H9 (cell line): ENCODE results near the gene LYPD4. TPM values are rescaled to one million over a fixed set of nuclear protein-coding genes. Genes with fewer than 3 reads are reported as not detected.

Experiments
- DNase-seq: peaks from one replicate; pipeline ENCODE4 v3.0.0-alpha.2; 2017
- H2AFZ ChIP-seq: one replicate; pipeline ENCODE4 v1.6.1; 2013; ENCODE audit warnings: mild to moderate bottlenecking, low read length, control low read depth, moderate library complexity
- H2AK5ac ChIP-seq: 2 replicates; pipeline ENCODE4 v1.6.1; 2013; ENCODE audit warnings: low read length, control low read depth, mixed read lengths; ENCODE audit not compliant: insufficient read length
- H2BK120ac ChIP-seq: one replicate; pipeline ENCODE4 v1.6.1; 2013; ENCODE audit warnings: low read depth, mild to moderate bottlenecking, low read length, control low read depth, inconsistent platforms; ENCODE audit not compliant: poor library complexity, severe bottlenecking
- H2BK12ac ChIP-seq: 2 replicates; pipeline ENCODE4 v1.6.1; 2013; ENCODE audit warnings: low read length, control low read depth, mixed read lengths, low read depth; ENCODE audit not compliant: insufficient read length
- H2BK15ac ChIP-seq: 2 replicates; pipeline ENCODE4 v1.6.1; 2013; ENCODE audit warnings: low read depth, low read length, control low read depth
- H2BK20ac ChIP-seq: one replicate; pipeline ENCODE4 v1.6.1; 2013; ENCODE audit warnings: low read depth, mild to moderate bottlenecking, low read length, control low read depth, inconsistent platforms; ENCODE audit not compliant: poor library complexity, severe bottlenecking
- H2BK5ac ChIP-seq: 2 replicates; pipeline ENCODE4 v1.6.1; 2013; ENCODE audit warnings: low read length, control low read depth, mixed read lengths; ENCODE audit not compliant: insufficient read length
- H3K14ac ChIP-seq: 2 replicates; pipeline ENCODE4 v1.6.1; 2013; ENCODE audit warnings: low read length, control low read depth; ENCODE audit not compliant: insufficient read depth
- H3K18ac ChIP-seq: 2 replicates; pipeline ENCODE4 v1.6.1; 2013; ENCODE audit warnings: low read depth, mild to moderate bottlenecking, mixed read lengths, low read length, control low read depth; ENCODE audit not compliant: insufficient read length
- H3K23ac ChIP-seq: 2 replicates; pipeline ENCODE4 v1.6.1; 2013; ENCODE audit warnings: low read length, control low read depth, mixed read lengths, low read depth; ENCODE audit not compliant: insufficient read length
- H3K23me2 ChIP-seq: 2 replicates; pipeline ENCODE4 v1.6.1; 2013; ENCODE audit warnings: low read depth, mild to moderate bottlenecking, mixed read lengths, low read length, control low read depth; ENCODE audit not compliant: insufficient read length, poor library complexity, severe bottlenecking
- H3K27ac ChIP-seq: 2 replicates; pipeline ENCODE4 v1.5.1; 2013; ENCODE audit warnings: low read length, control low read depth, mixed read lengths, low read depth; ENCODE audit not compliant: insufficient read length
- H3K27me3 ChIP-seq: 2 replicates; pipeline ENCODE4 v1.6.1; 2013; ENCODE audit warnings: low read length, control low read depth, inconsistent platforms; ENCODE audit not compliant: insufficient read depth
- H3K4ac ChIP-seq: 2 replicates; pipeline ENCODE4 v1.6.1; 2013; ENCODE audit warnings: low read depth, mild to moderate bottlenecking, control low read depth, inconsistent platforms, low read length, moderate library complexity
- H3K4me1 ChIP-seq: 2 replicates; pipeline ENCODE4 v1.6.1; 2013; ENCODE audit warnings: low read length, control low read depth, inconsistent platforms; ENCODE audit not compliant: insufficient read depth
- H3K4me2 ChIP-seq: 2 replicates; pipeline ENCODE4 v1.6.1; 2013; ENCODE audit warnings: low read length, control low read depth, mixed read lengths; ENCODE audit not compliant: insufficient read length, insufficient read depth
- H3K56ac ChIP-seq: 2 replicates; pipeline ENCODE4 v1.6.1; 2013; ENCODE audit warnings: low read depth, mild to moderate bottlenecking, mixed read lengths, low read length, control low read depth; ENCODE audit not compliant: insufficient read length
- H3K79me1 ChIP-seq: 2 replicates; pipeline ENCODE4 v1.6.1; 2013; ENCODE audit warnings: low read depth, mild to moderate bottlenecking, moderate library complexity, low read length, control low read depth, inconsistent platforms; ENCODE audit not compliant: insufficient read depth, poor library complexity, severe bottlenecking
- H3K79me2 ChIP-seq: 2 replicates; pipeline ENCODE4 v1.6.1; 2013; ENCODE audit warnings: low read length, control low read depth, inconsistent platforms; ENCODE audit not compliant: insufficient read depth
- H3K9ac ChIP-seq: 2 replicates; pipeline ENCODE4 v1.6.1; 2013; ENCODE audit warnings: low read length, control low read depth, mixed read lengths; ENCODE audit not compliant: insufficient read length; ENCODE audit errors: extremely low read depth
- H3K9me3 ChIP-seq: one replicate; pipeline ENCODE4 v1.6.1; 2013; ENCODE audit warnings: low read depth, low read length, inconsistent platforms; ENCODE audit not compliant: control insufficient read depth
- H3T11ph ChIP-seq: one replicate; pipeline ENCODE4 v1.6.1; 2013; ENCODE audit warnings: mild to moderate bottlenecking, low read length, control low read depth, inconsistent platforms
- H4K20me1 ChIP-seq: one replicate; pipeline ENCODE4 v1.6.1; 2013; ENCODE audit not compliant: control insufficient read depth, insufficient read length, insufficient read depth
- H4K5ac ChIP-seq: 2 replicates; pipeline ENCODE4 v1.6.1; 2013; ENCODE audit warnings: low read depth, mild to moderate bottlenecking, mixed read lengths, low read length, control low read depth; ENCODE audit not compliant: insufficient read length
- H4K8ac ChIP-seq: replicated peaks from 2 replicates; pipeline ENCODE4 v1.6.1; 2013; ENCODE audit warnings: low read length, control low read depth, mixed read lengths, low read depth; ENCODE audit not compliant: insufficient read length
- H4K91ac ChIP-seq: 2 replicates; pipeline ENCODE4 v1.6.1; 2013; ENCODE audit warnings: low read depth, mild to moderate bottlenecking, moderate library complexity, mixed read lengths, low read length, control low read depth; ENCODE audit not compliant: insufficient read length
- H3K27ac Mint-ChIP-seq, 3 experiments: 2 replicates in 2 of 3; 3 replicates in 1 of 3; pipeline ENCODE4 v1.8.0; 2020 to 2021; ENCODE audit warnings: mixed read lengths in 3 of 3, mild to moderate bottlenecking in 1 of 3, moderate library complexity in 1 of 3
- H3K27me3 Mint-ChIP-seq: 2 replicates; pipeline ENCODE4 v1.8.0; 2021; ENCODE audit warnings: low read depth, mild to moderate bottlenecking, moderate library complexity, mixed read lengths
- H3K36me3 Mint-ChIP-seq, 3 experiments: 2 replicates in 2 of 3; 3 replicates in 1 of 3; pipeline ENCODE4 v1.8.0; 2020 to 2021; ENCODE audit warnings: low read depth in 3 of 3, mixed read lengths in 3 of 3; ENCODE audit not compliant: insufficient read depth in 1 of 3
- H3K4me1 Mint-ChIP-seq, 2 experiments: 2 replicates each; pipeline ENCODE4 v1.8.0; 2020; ENCODE audit warnings: mixed read lengths in 2 of 2
- H3K4me3 Mint-ChIP-seq, 2 experiments: 2 replicates in 1 of 2; 3 replicates in 1 of 2; pipeline ENCODE4 v1.8.0; 2020 to 2021; ENCODE audit warnings: mild to moderate bottlenecking in 2 of 2, mixed read lengths in 2 of 2, moderate library complexity in 1 of 2
- H3K9me3 Mint-ChIP-seq, 2 experiments: 2 replicates in 1 of 2; 3 replicates in 1 of 2; pipeline ENCODE4 v1.8.0; 2020; ENCODE audit warnings: mild to moderate bottlenecking in 2 of 2, mixed read lengths in 2 of 2, moderate library complexity in 1 of 2
- CTCF ChIP-seq: fragments of 200-600 bp; sonication (generic); conservative IDR thresholded peaks from 3 replicates; pipeline ENCODE4 v1.8.0; 2021; ENCODE audit warnings: antibody characterized with exemption, mild to moderate bottlenecking
- WGBS: extraction: QIAGEN DNeasy Blood & Tissue Kit; methylation state at CpG from one replicate; pipeline ENCODE4 v1.1.7; 2013; ENCODE audit warnings: missing lambda C conversion rate, low lambda C conversion rate, mixed read lengths; ENCODE audit not compliant: insufficient read length; ENCODE audit errors: extremely low coverage; 5-methylcytosine and 5-hydroxymethylcytosine counted together
- total RNA-seq: library from RNA; stranded (reverse); gene quantifications from 2 replicates; pipeline ENCODE4 v1.2.1, GENCODE V29; 2021

Gene LYPD4
- total RNA-seq, 1 experiment from 2014 or later, result not detected

- TF ChIP-seq CTCF, result no peak
- Mint-ChIP-seq H3K36me3 (peaks cover 48 to 57% (median 55%) of the 10 kb centered on the region in 3 experiments), H3K27ac (peak overlapping the region; percentile 94 to 99 (median 97)), H3K4me1 (peaks cover 35 to 44% of the 10 kb centered on the region in 2 experiments), H3K9me3 (no peaks in the 10 kb centered on the region; a peak in 1 of 5 replicates), H3K27me3 (peaks cover 8% of the 10 kb centered on the region), H3K4me3 (peak overlapping the region; percentile 84 to 96)
- H3K27me3 ChIP-seq, result no peaks in the 10 kb centered on the region
- H2BK15ac ChIP-seq, result no peak overlapping the region
- H3K27ac ChIP-seq, result no peak overlapping the region
- no peak overlapping the region for H2AK5ac ChIP-seq
- no peaks in the 10 kb centered on the region for H4K20me1 ChIP-seq
- H3K9ac ChIP-seq, result peak overlapping the region; percentile 99
- no peaks in the 10 kb centered on the region; the same call in 1 of the 2 replicates for H3K4me1 ChIP-seq
- H3K14ac ChIP-seq, result no peak overlapping the region
- no peak overlapping the region for H3K4ac ChIP-seq
- WGBS, result no CpG with 5 or more reads among the region's 9 CpGs
- H2BK20ac ChIP-seq, result no peak overlapping the region
- H2BK12ac ChIP-seq, result no peak overlapping the region
- H3K18ac ChIP-seq, result no peak overlapping the region
- peaks cover 29% of the 10 kb centered on the region for H3K79me2 ChIP-seq
- no peak overlapping the region for H4K91ac ChIP-seq
- peak overlapping the region; percentile 90 for H3K4me2 ChIP-seq
- no peak for DNase-seq
- no peak overlapping the region for H4K5ac ChIP-seq
- no peaks in the 10 kb centered on the region for H3K9me3 ChIP-seq
- H2AFZ ChIP-seq, result no peak overlapping the region
- H3K23ac ChIP-seq, result no peak overlapping the region
- H2BK5ac ChIP-seq, result no peak overlapping the region
- H3K79me1 ChIP-seq, result peaks cover 17% of the 10 kb centered on the region
- H4K8ac ChIP-seq, result no peak overlapping the region
- H3K23me2 ChIP-seq, result peaks cover 9% of the 10 kb centered on the region
- H3K56ac ChIP-seq, result no peak overlapping the region
- no peak overlapping the region for H3T11ph ChIP-seq
- H2BK120ac ChIP-seq, result no peak overlapping the region
Measured at GRCh38 chr19:41861116-41861768, 16.8 kb upstream of the LYPD4 start.
